Cardiac muscle cell (in vitro differentiated cells and primary cell): ENCODE measurements around the gene UQCC5. TPM values are rescaled to one million over a fixed set of nuclear protein-coding genes. Genes with fewer than 3 reads are reported as not detected.

Experiments used
- DNase-seq, 2 donors: peaks; one replicate each; pipeline versions ENCODE4 v3.0.0 to v3.0.0-alpha.2; 2010 to 2017; ENCODE audit warnings: low read depth in 1 of 2, low spot score in 1 of 2
- H3K27ac ChIP-seq: fragments of 200-600 bp; sonication (generic); 2 replicates; pipeline ENCODE4 v1.5.1; 2016
- H3K27me3 ChIP-seq: fragments of 200-600 bp; sonication (generic); 2 replicates; pipeline ENCODE4 v1.6.0; 2016; ENCODE audit warnings: control low read depth
- H3K36me3 ChIP-seq: fragments of 200-600 bp; sonication (generic); 2 replicates; pipeline ENCODE4 v1.5.1; 2016; ENCODE audit warnings: control low read depth
- H3K4me1 ChIP-seq: fragments of 200-600 bp; sonication (generic); 2 replicates; pipeline ENCODE4 v1.8.1; 2017; ENCODE audit warnings: low read depth, mild to moderate bottlenecking, mixed run types
- H3K4me3 ChIP-seq: fragments of 200-600 bp; sonication (generic); 2 replicates; pipeline ENCODE4 v1.5.1; 2016; ENCODE audit warnings: mild to moderate bottlenecking
- H3K9me3 ChIP-seq: fragments of 200-600 bp; sonication (generic); 2 replicates; pipeline ENCODE4 v1.5.1; 2017; ENCODE audit warnings: low read depth, mild to moderate bottlenecking, control low read depth
- CTCF ChIP-seq: IDR thresholded peaks from 2 replicates; pipeline ENCODE4 v1.5.1; 2012; ENCODE audit warnings: low read depth, mild to moderate bottlenecking, low read length
- polyA plus RNA-seq: library from polyadenylated mRNA; unstranded; fragments of >200 nt; fragmentation: Nextera tagmentation; extraction: Ambion mirVana; gene quantifications from 2 replicates; pipeline ENCODE4 v1.2.1, GENCODE V29; 2016
- total RNA-seq: library from RNA; depleted of rRNA; stranded (reverse); fragments of >200 nt; gene quantifications from 2 replicates; pipeline ENCODE4 v1.2.3, GENCODE V29; 2016

UQCC5 gene
- 1.0 and 23.8 TPM in 2 replicates for total RNA-seq
- polyA plus RNA-seq: 64.7 and 89.3 TPM in 2 replicates

GRCh38 chr3:52536369-52537164 lies at the start of gene UQCC5:
UQCC5 (plus strand) TSS chr3:52536605; CDS start chr3:52536756, 151 bp downstream.
- peak within 1 kb of the TSS; percentile 68 for H3K4me3 ChIP-seq
- peak; percentile 99 for DNase-seq
- H3K9me3 ChIP-seq: no peaks in the 10 kb centered on the region
- H3K4me1 ChIP-seq: peaks cover 26% of the 10 kb centered on the region
- no peaks in the 10 kb centered on the region for H3K27me3 ChIP-seq
- peak; percentile 7 for TF ChIP-seq CTCF
- peaks cover 4% of the 10 kb centered on the region for H3K36me3 ChIP-seq
- peak within 1 kb of the TSS; percentile 96 for H3K27ac ChIP-seq

- Histone ChIP-seq H3K36me3 (peaks cover 53% of the 10 kb centered on the region), H3K27ac (no peak overlapping the region), H3K4me1 (peaks cover 26% of the 10 kb centered on the region), H3K9me3 (no peaks in the 10 kb centered on the region), H3K4me3 (no peak overlapping the region), H3K27me3 (no peaks in the 10 kb centered on the region)
- no peak for DNase-seq
- TF ChIP-seq CTCF: no peak
Observed at GRCh38 chr3:52487050-52487787, 49.2 kb upstream of the UQCC5 start.

GRCh38 chr3:52487788-52488691 lies 48.4 kb upstream of the UQCC5 start:
- peaks cover 22% of the 10 kb centered on the region for H3K4me1 ChIP-seq
- H3K27me3 ChIP-seq: no peaks in the 10 kb centered on the region
- H3K27ac ChIP-seq: no peak overlapping the region
- peaks cover 56% of the 10 kb centered on the region for H3K36me3 ChIP-seq
- no peak for TF ChIP-seq CTCF
- DNase-seq: no peak
- no peak overlapping the region for H3K4me3 ChIP-seq
- H3K9me3 ChIP-seq: no peaks in the 10 kb centered on the region

- TF ChIP-seq CTCF: no peak
- Histone ChIP-seq H3K27ac (no peak overlapping the region), H3K27me3 (no peaks in the 10 kb centered on the region), H3K4me1 (peaks cover 15% of the 10 kb centered on the region), H3K9me3 (no peaks in the 10 kb centered on the region), H3K4me3 (no peak overlapping the region), H3K36me3 (peaks cover 60% of the 10 kb centered on the region)
- DNase-seq: no peak
Observed at GRCh38 chr3:52488746-52489145, 47.7 kb upstream of the UQCC5 start.

- no peak for DNase-seq
- H3K27me3 ChIP-seq: no peaks in the 10 kb centered on the region
- H3K36me3 ChIP-seq: peaks cover 60% of the 10 kb centered on the region
- no peak for TF ChIP-seq CTCF
- no peak overlapping the region for H3K4me3 ChIP-seq
- peaks cover 8% of the 10 kb centered on the region for H3K4me1 ChIP-seq
- no peaks in the 10 kb centered on the region for H3K9me3 ChIP-seq
- H3K27ac ChIP-seq: no peak overlapping the region
Observed at GRCh38 chr3:52489453-52489852, 47.0 kb upstream of the UQCC5 start.
